Activated naive CD4-positive, alpha-beta T cell treated with anti-CD3 and anti-CD28 coated beads, Interleukin-2, amount 50 U/mL, for 24 hours (primary cell): ENCODE results near the gene PLEKHJ1.

Experiments
- H3K27ac Mint-ChIP-seq: one replicate; pipeline ENCODE4 v1.8.0; 2021; ENCODE audit warnings: mild to moderate bottlenecking, mixed read lengths
- H3K27me3 Mint-ChIP-seq: one replicate; pipeline ENCODE4 v1.8.0; 2021; ENCODE audit warnings: mixed read lengths
- H3K36me3 Mint-ChIP-seq: one replicate; pipeline ENCODE4 v1.8.0; 2021; ENCODE audit warnings: mixed read lengths
- H3K4me1 Mint-ChIP-seq: one replicate; pipeline ENCODE4 v1.8.0; 2021; ENCODE audit warnings: mixed read lengths
- H3K4me3 Mint-ChIP-seq: one replicate; pipeline ENCODE4 v1.8.0; 2021; ENCODE audit warnings: mild to moderate bottlenecking, mixed read lengths
- H3K9me3 Mint-ChIP-seq: one replicate; pipeline ENCODE4 v1.8.0; 2021; ENCODE audit warnings: mixed read lengths

PLEKHJ1 gene

DNA sequence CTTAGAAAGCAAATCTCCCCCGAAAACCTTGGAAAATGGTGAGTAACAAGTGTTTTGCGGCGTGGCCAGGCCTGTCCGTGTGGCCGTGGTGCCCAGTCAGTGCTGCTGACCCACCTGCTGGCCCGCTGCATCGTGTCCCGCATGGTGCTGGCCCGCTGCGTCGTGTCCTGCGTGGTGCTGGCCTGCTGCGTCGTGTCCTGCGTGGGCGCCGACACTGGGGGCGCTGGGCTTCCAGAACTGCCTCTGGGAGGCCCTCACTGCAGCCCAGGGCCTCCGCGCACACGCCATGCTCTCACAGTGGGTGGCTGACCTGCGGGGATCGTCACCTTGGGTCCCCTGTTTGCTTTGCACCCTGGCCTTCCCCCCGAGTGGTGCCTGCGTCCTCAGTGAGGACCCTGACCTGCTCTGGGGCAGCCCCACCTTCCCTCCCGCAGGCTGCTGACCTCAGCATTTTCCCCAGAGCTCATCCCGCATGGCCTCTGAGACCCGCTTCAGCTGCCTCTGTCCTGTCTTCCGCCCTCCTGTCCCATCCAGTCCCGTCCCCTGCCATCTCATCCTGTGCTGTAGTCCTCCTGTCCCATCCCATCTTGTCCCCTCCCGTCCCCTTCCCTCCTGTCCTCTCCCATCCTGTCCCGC lies 10.6 kb downstream of the PLEKHJ1 start:
- Mint-ChIP-seq H3K9me3 (no peaks in the 10 kb centered on the region), H3K27me3 (no peaks in the 10 kb centered on the region), H3K4me1 (no peaks in the 10 kb centered on the region), H3K36me3 (peaks cover 1% of the 10 kb centered on the region), H3K27ac (no peak overlapping the region), H3K4me3 (no peak overlapping the region)

DNA sequence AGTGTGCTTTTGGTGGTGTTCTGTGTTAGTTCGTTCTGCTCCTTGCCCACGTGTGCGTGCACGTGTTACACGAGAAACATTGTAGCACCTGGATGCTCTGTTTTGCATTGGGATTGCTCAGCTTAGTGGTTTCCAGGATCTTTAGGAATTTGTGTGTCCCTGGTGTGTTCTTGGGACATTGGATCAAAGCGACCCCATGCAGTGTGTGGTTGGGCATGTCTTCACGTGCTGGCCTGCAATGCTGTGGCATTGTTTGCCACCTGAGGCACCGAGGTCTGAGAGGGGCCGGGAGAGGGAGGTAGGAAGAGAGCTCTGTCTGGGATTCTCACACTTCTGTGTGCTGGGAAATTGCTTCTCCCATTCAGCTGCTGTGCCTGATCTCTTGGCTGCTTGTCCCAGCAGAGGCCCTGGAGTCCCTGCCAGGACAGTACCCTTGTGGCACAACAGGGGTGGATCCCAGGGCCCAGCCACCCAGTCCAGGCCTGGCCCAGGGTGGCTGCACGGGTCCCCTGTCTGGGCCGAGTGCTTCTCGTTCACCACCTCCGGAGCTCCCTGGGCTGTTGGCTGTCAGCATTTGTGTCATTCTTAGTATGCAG lies 11.3 kb downstream of the PLEKHJ1 start:
- H3K4me1 Mint-ChIP-seq: no peaks in the 10 kb centered on the region
- no peak overlapping the region for H3K4me3 Mint-ChIP-seq
- no peaks in the 10 kb centered on the region for H3K9me3 Mint-ChIP-seq
- H3K27ac Mint-ChIP-seq: peak overlapping the region; percentile 35
- peaks cover 1% of the 10 kb centered on the region for H3K36me3 Mint-ChIP-seq
- H3K27me3 Mint-ChIP-seq: no peaks in the 10 kb centered on the region

DNA sequence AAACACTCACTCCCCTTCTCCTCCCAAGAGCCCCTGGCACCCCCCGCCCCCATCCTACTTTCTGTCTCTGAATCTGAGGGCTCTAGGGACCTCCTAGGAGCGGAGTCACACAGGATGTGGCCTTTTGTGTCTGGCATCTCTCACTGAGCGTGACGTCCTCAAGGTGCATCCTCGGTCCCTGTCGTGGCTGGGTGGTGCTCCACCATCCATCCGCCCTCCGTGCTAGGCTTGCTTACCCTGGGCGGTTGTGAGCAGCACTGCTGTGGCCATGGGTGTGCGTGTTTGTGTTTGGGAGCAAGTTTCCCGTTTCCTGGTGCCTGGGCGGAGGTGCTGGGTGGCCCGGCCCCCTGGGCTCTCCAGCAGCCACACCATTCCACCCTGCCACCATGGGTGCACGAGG lies 12.2 kb downstream of the PLEKHJ1 start:
- H3K9me3 Mint-ChIP-seq: no peaks in the 10 kb centered on the region
- H3K27me3 Mint-ChIP-seq: no peaks in the 10 kb centered on the region
- peaks cover 1% of the 10 kb centered on the region for H3K36me3 Mint-ChIP-seq
- H3K4me3 Mint-ChIP-seq: no peak overlapping the region
- H3K27ac Mint-ChIP-seq: no peak overlapping the region
- no peaks in the 10 kb centered on the region for H3K4me1 Mint-ChIP-seq

DNA sequence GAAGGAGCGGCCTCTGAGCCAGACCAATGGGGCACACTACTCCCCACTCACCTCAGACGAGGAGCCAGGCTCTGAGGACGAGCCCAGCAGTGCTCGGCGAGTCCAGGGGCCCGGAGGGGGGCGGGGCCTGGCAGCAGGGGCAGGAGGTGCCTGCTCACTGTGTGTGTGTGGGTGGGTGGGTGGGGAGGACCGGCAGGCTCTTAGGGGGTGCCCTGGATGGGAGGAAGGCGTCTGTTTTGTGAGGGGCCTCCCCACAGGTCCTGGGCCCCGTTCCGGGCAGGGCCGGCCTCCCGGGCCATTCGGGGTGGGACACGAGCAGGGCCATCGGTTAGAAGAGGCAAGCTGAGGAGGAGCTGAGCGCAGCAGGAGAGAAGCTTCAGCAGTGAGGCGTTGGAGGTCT lies 12.7 kb downstream of the PLEKHJ1 start:
- Mint-ChIP-seq H3K27ac (no peak overlapping the region), H3K9me3 (no peaks in the 10 kb centered on the region), H3K36me3 (no peaks in the 10 kb centered on the region), H3K4me3 (no peak overlapping the region), H3K27me3 (no peaks in the 10 kb centered on the region), H3K4me1 (no peaks in the 10 kb centered on the region)

DNA sequence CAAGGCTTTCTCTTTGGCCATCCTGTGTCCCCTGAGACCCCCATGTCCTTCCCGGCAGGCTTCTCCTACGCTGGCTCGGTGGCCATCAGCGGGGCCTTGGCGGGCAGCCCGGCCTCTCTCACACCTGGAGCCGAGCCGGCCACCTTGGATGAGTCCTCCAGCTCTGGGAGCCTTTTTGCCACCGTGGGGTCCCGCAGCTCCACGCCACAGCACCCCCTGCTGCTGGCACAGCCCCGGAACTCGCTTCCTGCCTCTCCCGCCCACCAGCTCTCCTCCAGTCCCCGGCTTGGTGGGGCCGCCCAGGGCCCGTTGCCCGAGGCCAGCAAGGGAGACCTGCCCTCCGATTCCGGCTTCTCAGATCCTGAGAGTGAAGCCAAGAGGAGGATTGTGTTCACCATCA lies 14.2 kb downstream of the PLEKHJ1 start:
- H3K36me3 Mint-ChIP-seq: peaks cover 3% of the 10 kb centered on the region
- H3K27me3 Mint-ChIP-seq: no peaks in the 10 kb centered on the region
- H3K9me3 Mint-ChIP-seq: no peaks in the 10 kb centered on the region
- no peak overlapping the region for H3K27ac Mint-ChIP-seq
- no peak overlapping the region for H3K4me3 Mint-ChIP-seq
- no peaks in the 10 kb centered on the region for H3K4me1 Mint-ChIP-seq

DNA sequence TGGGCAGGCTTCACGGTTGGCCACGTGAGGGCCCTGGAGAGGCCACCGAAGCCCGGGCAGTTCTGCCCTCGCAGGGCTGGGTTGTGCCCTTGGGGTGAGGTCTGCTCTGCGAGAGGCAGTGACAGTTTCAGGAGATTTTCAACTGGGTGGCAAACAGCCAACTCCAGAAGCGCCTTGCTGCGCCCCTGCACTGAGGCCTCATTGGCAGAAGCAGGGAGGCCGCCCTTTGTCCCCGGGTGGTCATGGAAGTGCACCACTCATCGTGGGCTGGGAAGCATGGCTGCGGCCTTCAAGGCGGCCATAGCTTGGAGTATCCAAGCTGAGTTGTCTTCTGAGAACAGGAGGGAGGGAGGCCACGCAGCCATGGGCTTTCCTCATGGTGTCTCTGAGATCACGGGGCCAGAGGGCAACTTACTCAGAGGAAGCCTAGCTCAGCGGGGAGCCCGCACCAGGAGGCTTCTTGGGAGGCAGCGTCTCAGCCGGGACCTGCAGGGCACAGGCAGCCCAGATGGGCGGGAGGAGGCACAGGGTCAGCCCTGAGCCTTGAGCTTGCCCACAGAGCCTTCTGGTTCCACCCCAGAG lies 14.8 kb downstream of the PLEKHJ1 start:
- Mint-ChIP-seq H3K36me3 (peaks cover 3% of the 10 kb centered on the region), H3K27me3 (no peaks in the 10 kb centered on the region), H3K4me1 (no peaks in the 10 kb centered on the region), H3K9me3 (no peaks in the 10 kb centered on the region), H3K4me3 (no peak overlapping the region), H3K27ac (no peak overlapping the region)

DNA sequence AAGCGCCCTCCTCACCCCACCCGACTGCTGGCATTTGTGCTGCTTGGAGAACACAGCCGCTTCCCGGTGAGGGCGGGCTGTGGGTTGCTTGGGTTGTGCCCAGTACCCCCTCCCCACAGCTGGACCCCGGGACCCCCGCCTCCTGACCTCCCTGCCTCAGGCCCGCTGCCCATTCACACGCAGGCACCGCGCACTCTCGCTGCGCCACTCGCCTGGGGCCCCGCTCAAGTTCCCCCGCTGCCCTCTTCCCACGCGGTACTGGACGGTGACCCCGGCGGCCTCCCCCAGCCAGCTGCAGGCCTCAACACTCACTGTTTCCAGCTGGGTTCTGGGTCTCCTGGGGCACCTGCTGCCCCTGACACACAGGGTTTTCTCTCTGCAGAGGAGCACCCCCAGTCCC lies 16.4 kb downstream of the PLEKHJ1 start:
- H3K9me3 Mint-ChIP-seq: no peaks in the 10 kb centered on the region
- H3K4me1 Mint-ChIP-seq: peaks cover 12% of the 10 kb centered on the region
- no peak overlapping the region for H3K27ac Mint-ChIP-seq
- H3K4me3 Mint-ChIP-seq: no peak overlapping the region
- H3K36me3 Mint-ChIP-seq: peaks cover 4% of the 10 kb centered on the region
- H3K27me3 Mint-ChIP-seq: no peaks in the 10 kb centered on the region

DNA sequence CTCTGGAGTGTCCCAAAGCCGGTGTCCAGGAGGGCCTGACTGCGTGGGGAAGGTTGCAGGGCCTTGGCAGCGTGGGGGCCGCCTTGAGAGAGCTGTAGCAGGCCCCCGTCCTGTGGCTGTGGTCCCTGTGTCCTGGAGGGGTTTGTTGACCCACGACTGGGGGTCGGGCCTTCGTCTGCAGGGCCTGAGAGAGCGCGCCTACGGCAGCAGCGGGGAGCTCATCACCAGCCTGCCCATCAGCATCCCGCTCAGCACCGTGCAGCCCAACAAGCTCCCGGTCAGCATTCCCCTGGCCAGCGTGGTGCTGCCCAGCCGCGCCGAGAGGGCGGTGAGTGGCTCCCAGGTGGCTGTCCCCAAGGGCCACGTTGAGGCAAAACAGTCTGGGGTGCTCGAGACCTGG lies 18.5 kb downstream of the PLEKHJ1 start:
- Mint-ChIP-seq H3K9me3 (no peaks in the 10 kb centered on the region), H3K36me3 (peaks cover 4% of the 10 kb centered on the region), H3K4me1 (peaks cover 15% of the 10 kb centered on the region), H3K27me3 (no peaks in the 10 kb centered on the region), H3K27ac (no peak overlapping the region), H3K4me3 (no peak overlapping the region)

DNA sequence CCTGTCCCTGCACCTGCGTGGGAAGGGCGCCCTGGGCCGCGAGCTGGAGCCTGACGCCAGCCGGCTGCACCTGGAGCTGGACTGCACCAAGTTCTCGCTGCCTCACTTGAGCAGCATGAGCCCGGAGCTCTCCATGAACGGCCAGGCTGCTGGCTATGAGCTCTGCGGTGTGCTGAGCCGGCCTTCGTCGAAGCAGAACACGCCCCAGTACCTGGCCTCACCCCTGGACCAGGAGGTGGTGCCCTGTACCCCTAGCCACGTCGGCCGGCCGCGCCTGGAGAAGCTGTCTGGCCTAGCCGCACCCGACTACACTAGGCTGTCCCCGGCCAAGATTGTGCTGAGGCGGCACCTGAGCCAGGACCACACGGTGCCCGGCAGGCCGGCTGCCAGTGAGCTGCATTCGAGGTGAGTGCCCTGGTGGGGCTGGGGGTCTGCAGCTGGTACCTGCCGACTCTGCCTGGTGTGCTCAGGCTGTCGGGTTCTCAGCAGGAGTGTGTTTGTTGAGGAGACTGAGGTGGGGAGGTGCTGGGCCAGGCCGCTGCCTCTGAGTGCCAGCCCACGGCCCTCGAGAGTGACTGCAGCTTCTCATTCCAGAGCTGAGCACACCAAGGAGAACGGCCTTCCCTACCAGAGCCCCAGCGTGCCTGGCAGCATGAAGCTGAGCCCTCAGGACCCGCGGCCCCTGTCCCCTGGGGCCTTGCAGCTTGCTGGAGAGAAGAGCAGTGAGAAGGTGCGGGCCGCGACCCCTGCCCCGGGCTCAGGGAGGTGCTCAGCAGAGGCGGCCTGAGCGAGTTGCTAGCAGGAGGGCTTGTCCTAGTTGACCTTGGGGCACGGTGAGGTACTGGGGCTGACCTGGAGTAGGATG lies 19.5 kb downstream of the PLEKHJ1 start:
- Mint-ChIP-seq H3K4me3 (no peak overlapping the region), H3K27ac (peak overlapping the region; percentile 62), H3K9me3 (no peaks in the 10 kb centered on the region), H3K27me3 (no peaks in the 10 kb centered on the region), H3K4me1 (peaks cover 15% of the 10 kb centered on the region), H3K36me3 (peaks cover 7% of the 10 kb centered on the region)

DNA sequence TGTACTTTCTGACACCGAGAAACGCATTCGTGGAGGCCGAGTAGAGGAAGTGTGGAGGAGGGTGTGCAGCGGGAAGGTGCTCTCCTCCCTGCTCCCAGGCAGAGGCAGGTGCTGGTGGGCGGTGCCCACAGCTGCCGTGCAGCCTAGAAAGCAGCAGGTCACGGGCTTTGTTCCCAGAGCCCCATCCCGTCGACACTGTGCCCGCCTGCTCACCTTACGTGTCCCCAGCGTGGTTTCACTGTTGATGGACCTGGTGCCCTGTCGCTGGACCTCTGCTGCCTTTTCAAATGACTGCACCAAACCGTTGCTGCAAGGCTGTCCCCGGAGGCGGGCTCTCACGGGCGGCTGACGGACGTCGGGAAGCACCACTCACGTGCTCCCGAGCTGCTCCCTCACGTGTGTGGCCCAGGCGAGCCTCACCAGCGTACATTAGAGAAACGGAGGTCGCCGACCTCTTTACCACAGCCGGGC lies 20.8 kb downstream of the PLEKHJ1 start:
- peaks cover 15% of the 10 kb centered on the region for H3K4me1 Mint-ChIP-seq
- no peaks in the 10 kb centered on the region for H3K27me3 Mint-ChIP-seq
- H3K27ac Mint-ChIP-seq: peak overlapping the region; percentile 23
- H3K4me3 Mint-ChIP-seq: peak overlapping the region; percentile 44
- peaks cover 7% of the 10 kb centered on the region for H3K36me3 Mint-ChIP-seq
- no peaks in the 10 kb centered on the region for H3K9me3 Mint-ChIP-seq

DNA sequence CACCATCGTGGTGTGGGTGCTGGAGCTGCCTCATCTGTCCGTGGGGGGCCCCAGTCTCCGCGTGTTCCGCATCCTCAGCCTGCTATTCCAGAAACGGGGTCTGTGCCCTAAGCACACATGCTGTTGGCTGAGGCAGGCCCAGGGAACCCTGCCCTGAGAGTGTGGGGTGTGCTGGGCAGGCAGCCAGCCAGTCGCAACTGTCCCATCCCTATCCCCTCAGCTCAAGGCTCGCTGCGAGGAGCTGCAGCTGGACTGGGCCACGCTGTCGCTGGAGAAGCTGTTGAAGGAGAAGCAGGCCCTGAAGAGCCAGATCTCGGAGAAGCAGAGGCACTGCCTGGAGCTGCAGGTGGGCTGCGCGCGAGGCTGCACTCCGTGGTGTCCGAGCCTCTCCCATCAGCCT lies 21.9 kb downstream of the PLEKHJ1 start:
- peaks cover 7% of the 10 kb centered on the region for H3K36me3 Mint-ChIP-seq
- H3K9me3 Mint-ChIP-seq: no peaks in the 10 kb centered on the region
- no peak overlapping the region for H3K27ac Mint-ChIP-seq
- H3K4me3 Mint-ChIP-seq: no peak overlapping the region
- peaks cover 15% of the 10 kb centered on the region for H3K4me1 Mint-ChIP-seq
- no peaks in the 10 kb centered on the region for H3K27me3 Mint-ChIP-seq

DNA sequence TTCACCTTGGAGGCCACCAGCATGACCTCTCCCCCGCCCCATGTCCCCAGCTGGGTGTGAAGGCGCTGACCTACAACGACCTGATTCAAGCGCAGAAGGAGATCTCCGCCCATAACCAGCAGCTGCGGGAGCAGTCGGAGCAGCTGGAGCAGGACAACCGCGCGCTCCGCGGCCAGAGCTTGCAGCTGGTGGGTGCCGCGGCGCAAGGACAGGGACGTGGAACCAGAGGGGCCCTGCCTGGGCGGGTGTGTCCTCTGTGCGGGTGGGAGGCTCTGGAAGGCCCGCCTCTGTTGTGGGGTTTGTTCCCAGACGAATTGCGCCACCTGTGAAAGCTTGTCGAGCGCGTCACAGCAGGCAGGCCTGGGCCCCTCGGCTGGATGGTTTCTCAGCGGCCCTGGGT lies 22.3 kb downstream of the PLEKHJ1 start:
- H3K4me1 Mint-ChIP-seq: peaks cover 15% of the 10 kb centered on the region
- no peak overlapping the region for H3K4me3 Mint-ChIP-seq
- no peaks in the 10 kb centered on the region for H3K9me3 Mint-ChIP-seq
- H3K27me3 Mint-ChIP-seq: no peaks in the 10 kb centered on the region
- no peak overlapping the region for H3K27ac Mint-ChIP-seq
- peaks cover 9% of the 10 kb centered on the region for H3K36me3 Mint-ChIP-seq

DNA sequence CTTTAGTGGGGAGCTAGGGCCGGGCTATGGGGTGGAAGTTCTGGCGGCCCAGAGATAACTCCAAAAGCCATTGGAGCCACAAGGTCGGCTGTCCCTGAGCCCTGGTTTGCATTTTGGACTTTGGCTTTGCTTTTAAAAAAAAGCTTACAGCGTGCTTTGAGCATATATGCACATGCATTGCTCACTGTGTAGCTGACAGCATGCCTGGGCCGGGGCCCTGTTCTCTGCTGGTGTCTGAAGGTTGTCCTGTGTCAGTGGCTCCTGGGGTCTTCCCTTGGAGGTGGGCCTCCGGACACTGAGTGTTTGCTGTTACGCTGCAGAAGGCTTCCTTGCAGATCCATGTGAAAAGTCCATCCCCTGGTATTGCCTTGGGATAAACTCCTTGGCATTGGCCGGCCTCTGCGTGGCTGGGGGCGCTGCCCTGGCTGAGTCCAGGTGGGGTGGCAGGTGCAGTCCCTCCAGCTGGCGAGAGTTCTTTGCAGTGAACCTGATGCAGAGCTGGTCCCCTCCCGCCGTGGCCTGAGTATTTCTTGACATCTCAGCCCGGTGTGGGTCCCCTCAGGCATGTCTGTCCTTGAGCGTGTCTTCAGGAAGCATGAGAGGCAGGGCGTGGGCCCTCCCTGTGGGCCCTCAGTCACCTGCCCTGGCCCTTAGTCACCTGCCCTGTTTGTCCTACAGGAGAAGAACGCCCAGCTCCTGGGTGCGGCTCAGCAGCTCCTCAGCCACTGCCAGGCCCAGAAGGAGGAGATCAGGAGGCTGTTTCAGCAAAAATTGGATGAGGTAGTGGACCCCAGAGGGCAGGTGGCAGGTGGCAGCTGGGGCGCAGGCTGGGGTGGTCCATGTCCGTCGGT lies 23.0 kb downstream of the PLEKHJ1 start:
- Mint-ChIP-seq H3K9me3 (no peaks in the 10 kb centered on the region), H3K27ac (peak overlapping the region; percentile 59), H3K4me1 (peaks cover 15% of the 10 kb centered on the region), H3K27me3 (no peaks in the 10 kb centered on the region), H3K36me3 (peaks cover 9% of the 10 kb centered on the region), H3K4me3 (no peak overlapping the region)

DNA sequence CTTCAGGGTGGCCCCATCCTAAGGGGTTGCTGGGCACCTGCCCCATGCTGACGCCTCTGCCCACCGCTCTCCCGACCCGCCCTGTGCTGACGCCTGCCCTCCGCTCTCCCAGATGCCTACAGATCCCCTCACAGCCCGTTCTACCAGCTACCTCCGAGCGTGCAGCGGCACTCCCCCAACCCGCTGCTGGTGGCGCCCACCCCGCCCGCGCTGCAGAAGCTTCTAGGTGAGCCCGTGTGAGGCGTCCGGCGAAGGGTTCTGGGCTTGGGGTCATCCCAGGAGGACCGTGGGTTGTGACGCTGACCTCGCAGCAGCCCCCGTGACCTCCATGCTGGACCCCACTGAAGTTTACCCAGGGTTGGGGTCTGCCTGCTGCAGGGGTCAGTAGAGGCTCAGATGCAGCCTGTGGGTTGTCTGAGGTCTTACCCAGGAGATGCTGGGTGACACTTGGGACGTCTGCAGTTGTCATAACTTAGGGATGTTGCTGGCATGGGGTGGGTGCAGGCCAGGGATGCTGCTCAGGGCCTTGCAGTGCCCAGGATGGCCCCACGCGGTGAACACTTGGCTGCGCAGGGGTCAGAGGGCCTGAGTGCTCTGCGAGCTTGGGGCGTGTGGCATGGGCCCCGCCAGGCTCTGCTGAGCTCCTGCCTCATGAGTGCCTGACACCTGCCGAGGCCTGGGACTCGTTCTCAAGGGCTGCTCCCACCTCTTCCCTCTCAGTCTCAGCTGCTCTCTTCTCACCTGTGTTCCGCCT lies 25.0 kb downstream of the PLEKHJ1 start:
- Mint-ChIP-seq H3K4me1 (peaks cover 15% of the 10 kb centered on the region), H3K4me3 (no peak overlapping the region), H3K27ac (no peak overlapping the region), H3K36me3 (peaks cover 8% of the 10 kb centered on the region), H3K9me3 (no peaks in the 10 kb centered on the region), H3K27me3 (no peaks in the 10 kb centered on the region)
